Retinal pigment epithelial cell (primary cell): ENCODE results near the gene PBX1.

Source experiments
- DNase-seq: peaks from one replicate; pipeline ENCODE4 v3.0.0-alpha.2; 2010; ENCODE audit warnings: low read depth
- H3K4me3 ChIP-seq: 2 replicates; pipeline ENCODE4 v1.5.1; 2011; ENCODE audit warnings: mild to moderate bottlenecking, low read length, control low read depth, moderate library complexity
- CTCF ChIP-seq: conservative IDR thresholded peaks from 2 replicates; pipeline ENCODE4 v1.5.1; 2011; ENCODE audit warnings: low read depth, low read length, control low read depth, inconsistent platforms

PBX1 gene

GRCh38 chr1:164709126-164709525 is 150.1 kb downstream of the PBX1 start:
- no peak overlapping the region for H3K4me3 ChIP-seq
- no peak for TF ChIP-seq CTCF
- no peak for DNase-seq

- H3K4me3 ChIP-seq, result no peak overlapping the region
- DNase-seq, result no peak
- TF ChIP-seq CTCF, result no peak
These were observed 150.7 kb downstream of the PBX1 start for GRCh38 chr1:164709541-164710278.

GRCh38 chr1:164712131-164713036 is 153.4 kb downstream of the PBX1 start:
- TF ChIP-seq CTCF, result no peak
- DNase-seq, result no peak
- no peak overlapping the region for H3K4me3 ChIP-seq

GRCh38 chr1:164713456-164714207 is 154.6 kb downstream of the PBX1 start:
- H3K4me3 ChIP-seq, result no peak overlapping the region
- no peak for DNase-seq
- TF ChIP-seq CTCF, result no peak

- DNase-seq, result no peak
- TF ChIP-seq CTCF, result no peak
- H3K4me3 ChIP-seq, result no peak overlapping the region
These were observed 158.2 kb downstream of the PBX1 start for GRCh38 chr1:164716992-164717703.

- no peak for TF ChIP-seq CTCF
- DNase-seq, result no peak
- no peak overlapping the region for H3K4me3 ChIP-seq
These were observed 159.8 kb downstream of the PBX1 start for GRCh38 chr1:164718821-164719220.
